Measurements from ENCODE around the gene CACNA1E. TPM values are rescaled to one million over a fixed set of nuclear protein-coding genes. Genes with fewer than 3 reads are reported as not detected.

The CACNA1E gene
- total and polyA plus RNA-seq, 2 experiments from 2014 or later = 1.1 to 1.7 TPM

DNA sequence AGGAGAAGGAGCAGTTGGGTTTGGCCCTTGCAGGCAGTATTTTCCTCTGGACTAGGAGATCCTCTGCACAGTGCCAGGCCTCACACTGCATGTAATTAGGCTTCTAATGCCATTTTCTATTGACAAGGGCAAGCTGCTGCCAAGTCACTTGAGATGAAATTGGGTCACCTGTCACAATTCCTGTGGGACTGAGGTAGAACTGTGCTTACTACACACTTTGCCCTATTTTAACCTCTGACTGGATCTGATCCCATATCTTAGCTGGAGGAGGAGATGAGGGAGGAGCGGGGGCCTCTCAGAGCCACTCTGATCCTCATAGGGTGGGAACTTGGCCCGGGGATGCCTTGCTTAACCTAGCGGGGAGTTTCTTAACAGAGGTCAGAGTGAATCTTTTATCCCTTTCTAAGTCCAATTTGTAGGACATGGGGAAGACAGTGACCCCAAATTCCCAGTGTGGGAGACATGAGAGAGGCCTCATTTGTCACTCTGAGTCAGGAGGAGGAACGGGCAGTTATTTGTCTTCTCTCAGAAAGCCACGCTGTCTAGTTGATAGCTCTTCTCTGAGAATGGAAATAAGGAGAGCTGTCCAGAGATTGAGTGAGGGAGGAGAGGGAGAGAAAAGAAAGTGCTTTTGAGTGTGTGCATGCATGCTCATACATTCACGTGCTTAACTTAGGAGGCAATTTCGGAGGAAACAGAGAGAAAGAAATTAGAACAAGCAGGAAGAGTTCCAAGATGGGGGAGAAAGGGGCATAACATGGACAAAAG lies 121.3 kb downstream of the CACNA1E start:
- TF ChIP-seq EZH2 (IDR thresholded peaks at IDR 0.05; ENCODE audit: borderline replicate concordance) (no peak), EZH2phosphoT487 (IDR thresholded peaks at IDR 0.05; ENCODE audit: low read depth, severe bottlenecking, unreplicated experiment) (no peak)
- TF ChIP-seq, protein P1, sequence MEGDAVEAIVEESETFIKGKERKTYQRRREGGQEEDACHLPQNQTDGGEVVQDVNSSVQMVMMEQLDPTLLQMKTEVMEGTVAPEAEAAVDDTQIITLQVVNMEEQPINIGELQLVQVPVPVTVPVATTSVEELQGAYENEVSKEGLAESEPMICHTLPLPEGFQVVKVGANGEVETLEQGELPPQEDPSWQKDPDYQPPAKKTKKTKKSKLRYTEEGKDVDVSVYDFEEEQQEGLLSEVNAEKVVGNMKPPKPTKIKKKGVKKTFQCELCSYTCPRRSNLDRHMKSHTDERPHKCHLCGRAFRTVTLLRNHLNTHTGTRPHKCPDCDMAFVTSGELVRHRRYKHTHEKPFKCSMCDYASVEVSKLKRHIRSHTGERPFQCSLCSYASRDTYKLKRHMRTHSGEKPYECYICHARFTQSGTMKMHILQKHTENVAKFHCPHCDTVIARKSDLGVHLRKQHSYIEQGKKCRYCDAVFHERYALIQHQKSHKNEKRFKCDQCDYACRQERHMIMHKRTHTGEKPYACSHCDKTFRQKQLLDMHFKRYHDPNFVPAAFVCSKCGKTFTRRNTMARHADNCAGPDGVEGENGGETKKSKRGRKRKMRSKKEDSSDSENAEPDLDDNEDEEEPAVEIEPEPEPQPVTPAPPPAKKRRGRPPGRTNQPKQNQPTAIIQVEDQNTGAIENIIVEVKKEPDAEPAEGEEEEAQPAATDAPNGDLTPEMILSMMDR (IDR thresholded peaks at IDR 0.05; ENCODE audit: poor library complexity) = no peak

GRCh38 chr1:181607524-181607923 lies 124.2 kb downstream of the CACNA1E start:
- no peak for TF ChIP-seq EZH2 (IDR thresholded peaks at IDR 0.05; ENCODE audit: borderline replicate concordance)
- TF ChIP-seq, protein P1 (IDR thresholded peaks at IDR 0.05; ENCODE audit: poor library complexity) = no peak
- TF ChIP-seq EZH2phosphoT487 (IDR thresholded peaks at IDR 0.05; ENCODE audit: low read depth, severe bottlenecking, unreplicated experiment) = no peak
- no peak overlapping the region for H3K4me2 ChIP-seq
- DNase-seq (ENCODE audit: low spot score) = no peak
- no peaks in the 10 kb centered on the region for H3K27me3 ChIP-seq
- no peaks in the 10 kb centered on the region for H3K9me2 ChIP-seq (replicated peaks; ENCODE audit: insufficient read depth)
- H2AFZ ChIP-seq = no peak overlapping the region
- WGBS (ENCODE audit: low lambda C conversion rate, missing lambda C conversion rate) = 91% methylated on average over 3 of the region's 3 CpGs
- H3K4me3 ChIP-seq = no peak overlapping the region
- H3K79me2 ChIP-seq = no peaks in the 10 kb centered on the region
- H4K20me1 ChIP-seq (ENCODE audit: insufficient read depth, poor library complexity, severe bottlenecking) = no peaks in the 10 kb centered on the region
- no peaks in the 10 kb centered on the region for H3K36me3 ChIP-seq (replicated peaks; ENCODE audit: insufficient read depth, low read depth)
- H3K4me1 ChIP-seq (ENCODE audit: insufficient read depth) = no peaks in the 10 kb centered on the region
- no peaks in the 10 kb centered on the region for H3K9me3 ChIP-seq (ENCODE audit: low read depth)
- no peak overlapping the region for H3K27ac ChIP-seq

More for the DNA sequence above, 121.3 kb downstream of the CACNA1E start:
- Histone ChIP-seq H3K9me2 (replicated peaks; ENCODE audit: insufficient read depth) (no peaks in the 10 kb centered on the region), H3K4me2 (no peak overlapping the region), H3K9me3 (ENCODE audit: low read depth) (no peaks in the 10 kb centered on the region), H3K79me2 (no peaks in the 10 kb centered on the region), H2AFZ (no peak overlapping the region), H3K27ac (no peak overlapping the region), H3K36me3 (replicated peaks; ENCODE audit: insufficient read depth, low read depth) (no peaks in the 10 kb centered on the region), H3K27me3 (no peaks in the 10 kb centered on the region), H4K20me1 (ENCODE audit: insufficient read depth, poor library complexity, severe bottlenecking) (no peaks in the 10 kb centered on the region), H3K4me3 (no peak overlapping the region), H3K4me1 (ENCODE audit: insufficient read depth) (no peaks in the 10 kb centered on the region)
- DNase-seq (ENCODE audit: low spot score) = no peak
- WGBS (ENCODE audit: low lambda C conversion rate, missing lambda C conversion rate) = 79% methylated on average over 7 of the region's 7 CpGs

DNA sequence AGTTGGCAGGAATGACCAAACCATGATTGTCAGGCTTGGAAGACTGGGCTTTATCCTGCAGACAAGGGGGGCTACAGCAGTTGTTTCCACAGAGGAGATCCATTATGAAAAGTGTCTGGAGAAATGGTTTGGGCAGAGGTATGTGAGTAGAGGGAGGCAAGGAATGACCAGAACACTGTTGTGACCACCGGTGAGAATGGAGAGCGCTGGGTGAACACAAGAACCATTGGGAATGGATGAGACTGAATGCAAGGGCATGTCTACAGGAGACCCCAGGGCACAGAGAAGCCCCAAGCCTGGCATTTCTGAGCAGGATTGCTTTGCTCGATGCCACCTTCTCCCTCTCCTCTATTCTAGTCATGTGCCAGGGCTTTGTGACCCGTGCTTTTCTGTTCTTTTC lies 125.1 kb downstream of the CACNA1E start:
- TF ChIP-seq, protein P1 (IDR thresholded peaks at IDR 0.05; ENCODE audit: poor library complexity) = no peak
- TF ChIP-seq EZH2 (IDR thresholded peaks at IDR 0.05; ENCODE audit: borderline replicate concordance) = no peak
- no peak for TF ChIP-seq EZH2phosphoT487 (IDR thresholded peaks at IDR 0.05; ENCODE audit: low read depth, severe bottlenecking, unreplicated experiment)
- no peaks in the 10 kb centered on the region for H3K79me2 ChIP-seq
- no peak for DNase-seq (ENCODE audit: low spot score)
- no peak overlapping the region for H3K4me2 ChIP-seq
- no peaks in the 10 kb centered on the region for H3K27me3 ChIP-seq
- H3K36me3 ChIP-seq (replicated peaks; ENCODE audit: insufficient read depth, low read depth) = no peaks in the 10 kb centered on the region
- H2AFZ ChIP-seq = no peak overlapping the region
- no peak overlapping the region for H3K4me3 ChIP-seq
- H3K4me1 ChIP-seq (ENCODE audit: insufficient read depth) = no peaks in the 10 kb centered on the region
- no peak overlapping the region for H3K27ac ChIP-seq
- no peaks in the 10 kb centered on the region for H3K9me2 ChIP-seq (replicated peaks; ENCODE audit: insufficient read depth)
- no peaks in the 10 kb centered on the region for H4K20me1 ChIP-seq (ENCODE audit: insufficient read depth, poor library complexity, severe bottlenecking)
- no peaks in the 10 kb centered on the region for H3K9me3 ChIP-seq (ENCODE audit: low read depth)
- WGBS (ENCODE audit: low lambda C conversion rate, missing lambda C conversion rate) = 93% methylated on average over 4 of the region's 4 CpGs

Measured in hepatocyte (in vitro differentiated cells).